HG03045 (cell line): ENCODE data around the gene ETFBKMT.
"Not testable (repeated sequence)": the region's sequence is repeated elsewhere in the genome, so short reads cannot be mapped to it uniquely, and the experiment has no call there.

Experiments
- ATAC-seq: cut with Tn5 transposase; IDR thresholded peaks from one replicate; pipeline ENCODE4 v1.9.1; 2021; ENCODE audit warnings: mild to moderate bottlenecking, moderate library complexity; ENCODE audit not compliant: unreplicated experiment

Gene ETFBKMT

DNA sequence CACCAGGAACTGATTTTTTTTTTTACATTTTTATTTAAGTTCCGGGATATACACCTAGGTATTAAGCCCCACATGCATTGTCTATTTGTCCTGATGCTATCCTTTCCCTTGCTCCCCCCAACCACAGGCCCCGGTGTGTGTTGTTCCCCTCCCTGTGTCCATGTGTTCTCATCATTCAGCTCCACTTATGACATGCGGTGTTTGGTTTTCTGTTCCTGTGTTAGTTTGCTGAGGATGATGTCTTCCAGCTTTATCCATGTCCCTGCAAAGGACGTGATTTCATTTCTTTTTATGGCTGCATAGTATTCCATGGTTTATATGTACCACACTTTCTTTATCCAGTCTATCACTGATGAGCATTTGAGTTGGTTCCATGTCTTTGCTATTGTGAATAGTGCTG, 57.5 kb downstream of the ETFBKMT start:
- not testable (repeated sequence) for ATAC-seq

DNA sequence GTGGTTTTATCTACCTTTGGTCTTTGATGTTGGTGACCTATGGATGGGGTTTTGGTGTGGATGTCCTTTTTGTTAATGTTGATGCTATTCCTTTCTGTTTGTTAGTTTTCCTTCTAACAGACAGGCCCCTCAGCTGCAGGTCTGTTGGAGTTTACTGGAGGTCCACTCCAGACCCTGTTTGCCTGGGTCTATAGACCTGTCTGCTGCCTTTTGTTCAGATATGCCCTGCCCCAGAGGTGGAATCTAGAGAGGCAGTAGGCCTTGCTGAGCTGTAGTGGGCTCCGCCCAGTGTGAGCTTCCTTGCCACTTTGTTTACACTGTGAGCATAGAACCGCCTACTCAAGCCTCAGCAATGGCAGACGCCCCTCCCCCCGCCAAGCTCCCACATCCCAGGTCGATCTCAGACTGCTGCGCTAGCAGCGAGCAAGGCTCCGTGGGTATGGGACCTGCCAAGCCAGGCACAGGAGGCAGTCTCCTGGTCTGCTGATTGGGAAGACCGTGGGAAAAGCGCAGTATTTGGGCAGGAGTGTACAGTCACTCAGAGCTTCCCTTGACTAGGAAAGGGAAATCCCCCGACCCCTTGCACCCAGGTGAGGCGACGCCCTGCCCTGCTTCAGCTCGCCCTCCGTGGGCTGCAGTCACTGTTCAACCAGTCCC, 59.2 kb downstream of the ETFBKMT start:
- not testable (repeated sequence) for ATAC-seq

DNA sequence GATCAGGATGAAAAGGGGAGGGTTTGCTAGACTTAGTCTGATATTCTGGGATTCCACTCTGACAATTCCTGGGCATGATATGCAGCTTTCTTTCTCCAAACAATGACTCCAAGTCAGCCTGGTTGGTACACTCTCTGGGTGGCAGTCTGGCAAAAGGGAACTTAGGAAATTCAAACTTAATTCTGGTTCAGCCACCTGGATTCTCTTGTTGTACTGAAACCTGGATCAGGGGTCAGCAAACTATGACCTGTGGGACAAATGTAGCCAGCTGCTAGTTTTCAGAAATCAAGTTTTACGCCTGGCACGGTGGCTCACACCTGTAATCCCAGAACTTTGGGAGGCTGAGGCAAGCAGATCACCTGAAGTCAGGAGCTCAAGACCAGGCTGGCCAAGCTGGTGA, 63.1 kb downstream of the ETFBKMT start:
- no peak for ATAC-seq
